Measurements from ENCODE around the gene XAGE2. TPM values are rescaled to one million over a fixed set of nuclear protein-coding genes. Genes with fewer than 3 reads are reported as not detected.

XAGE2 gene
- total RNA-seq, result not detected in 2 replicates

GRCh38 chrX:52368368-52369055 is at the start of gene XAGE2:
Gene XAGE2 (plus strand): TSS chrX:52369021. CDS start chrX:52370015, 994 bp downstream.

Other genes starting within 250 kb of the XAGE2 start
- 2.1 and 3.7 TPM in 2 replicates for gene MAGED4, start 184.1 kb upstream of the XAGE2 start, total RNA-seq
- not detected in 2 replicates for gene XAGE1A, start 126.8 kb downstream of the XAGE2 start, total RNA-seq
- not detected in 2 replicates for gene XAGE1B, start 148.0 kb downstream of the XAGE2 start, total RNA-seq